NCI-H524 (cell line): ENCODE results near the gene CCAR1.
"Not testable (repeated sequence)": the region's sequence is repeated elsewhere in the genome, so short reads cannot be mapped to it uniquely, and the experiment has no call there.

Source experiments
- DNase-seq, 2 experiments: peaks; one replicate each; lab custom pipeline; 2025; lab: John Stamatoyannopoulos, UW

The CCAR1 gene

DNA sequence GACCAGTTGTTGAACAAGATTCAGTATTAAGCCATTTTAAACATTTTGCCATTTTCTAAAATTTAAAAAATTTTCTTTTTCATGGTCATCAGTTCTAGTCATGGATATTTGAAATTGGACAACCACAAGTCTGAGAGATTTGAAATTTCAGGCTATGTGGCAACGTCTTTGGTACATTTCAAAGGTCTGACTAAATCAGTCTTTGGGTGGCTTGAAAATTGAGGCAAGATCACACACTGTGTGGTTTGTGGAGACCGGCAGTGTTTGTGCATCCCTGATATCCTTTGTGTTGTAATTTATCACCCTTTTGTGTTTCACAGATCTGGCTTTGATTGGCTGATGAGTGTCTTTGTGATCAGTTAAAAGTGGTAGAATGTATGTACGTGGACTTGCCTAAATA lies 35.7 kb downstream of the CCAR1 start:
- no peak for DNase-seq

DNA sequence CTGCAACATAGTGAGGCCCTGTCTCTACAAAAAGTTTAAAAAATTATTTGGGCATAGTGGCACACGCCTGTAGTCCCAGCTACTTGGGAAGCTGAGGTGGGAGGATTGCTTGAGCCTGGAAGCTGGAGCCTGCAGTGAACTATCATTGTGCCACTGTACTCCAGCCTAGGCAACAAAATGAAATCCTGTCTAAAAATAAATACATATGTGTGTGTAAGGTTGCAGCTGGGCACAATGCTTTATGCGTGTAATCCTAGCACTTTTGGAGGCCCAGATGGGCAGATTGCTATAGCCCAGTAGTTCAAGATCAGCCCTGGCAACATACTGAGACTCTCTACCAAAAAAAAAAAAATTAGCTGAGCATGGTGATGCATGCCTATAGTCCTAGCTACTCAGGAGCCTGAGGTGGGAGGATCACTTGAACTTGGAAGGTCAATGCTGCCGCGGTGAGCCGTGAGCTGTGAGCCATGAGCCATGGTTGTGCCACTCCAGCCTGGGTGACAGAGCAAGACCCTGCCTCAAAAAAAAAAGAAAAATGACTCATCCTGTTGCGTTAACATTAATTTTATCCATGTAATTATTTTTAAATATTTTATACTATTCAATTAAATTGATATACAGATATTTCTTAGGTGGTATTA lies 38.3 kb downstream of the CCAR1 start:
- DNase-seq, result no peak

DNA sequence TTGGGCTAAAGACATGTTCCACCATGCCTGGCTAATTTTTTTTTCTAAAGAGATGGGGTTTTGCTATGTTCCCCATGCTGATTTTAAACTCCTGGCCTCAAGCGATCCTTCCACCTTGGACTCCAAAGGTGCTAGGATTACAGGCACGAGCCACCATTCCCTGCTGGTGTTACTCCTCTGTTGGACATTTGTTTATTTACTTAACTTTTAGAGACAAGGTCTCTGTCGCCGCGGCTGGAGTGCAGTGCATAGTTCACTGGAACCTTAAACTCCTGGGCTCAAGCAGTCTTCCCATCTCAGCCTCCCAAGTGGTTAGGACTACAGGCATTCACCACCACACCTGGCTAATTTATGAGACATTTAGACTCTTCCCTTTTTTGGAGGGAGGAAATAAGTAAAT lies 38.9 kb downstream of the CCAR1 start:
- no peak for DNase-seq

DNA sequence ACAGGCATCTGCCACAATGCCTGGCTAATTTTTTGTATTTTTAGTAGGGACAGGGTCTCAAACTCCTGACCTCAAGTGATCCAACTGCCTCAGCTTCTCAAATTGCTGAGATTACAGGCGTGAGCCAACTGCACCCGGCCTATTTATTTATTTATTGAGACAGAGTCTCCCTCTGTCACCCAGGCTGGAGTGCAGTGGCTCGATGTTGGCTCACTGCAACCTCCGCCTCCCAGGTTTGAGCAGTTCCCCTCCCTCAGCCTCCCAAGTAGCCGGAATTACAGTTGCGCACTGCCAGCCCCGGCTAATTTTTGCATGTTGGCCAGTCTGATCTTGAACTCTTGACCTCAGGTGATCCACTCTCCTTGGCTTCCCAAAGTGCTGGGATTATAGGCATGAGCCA lies 46.4 kb downstream of the CCAR1 start:
- DNase-seq, result not testable (repeated sequence)

DNA sequence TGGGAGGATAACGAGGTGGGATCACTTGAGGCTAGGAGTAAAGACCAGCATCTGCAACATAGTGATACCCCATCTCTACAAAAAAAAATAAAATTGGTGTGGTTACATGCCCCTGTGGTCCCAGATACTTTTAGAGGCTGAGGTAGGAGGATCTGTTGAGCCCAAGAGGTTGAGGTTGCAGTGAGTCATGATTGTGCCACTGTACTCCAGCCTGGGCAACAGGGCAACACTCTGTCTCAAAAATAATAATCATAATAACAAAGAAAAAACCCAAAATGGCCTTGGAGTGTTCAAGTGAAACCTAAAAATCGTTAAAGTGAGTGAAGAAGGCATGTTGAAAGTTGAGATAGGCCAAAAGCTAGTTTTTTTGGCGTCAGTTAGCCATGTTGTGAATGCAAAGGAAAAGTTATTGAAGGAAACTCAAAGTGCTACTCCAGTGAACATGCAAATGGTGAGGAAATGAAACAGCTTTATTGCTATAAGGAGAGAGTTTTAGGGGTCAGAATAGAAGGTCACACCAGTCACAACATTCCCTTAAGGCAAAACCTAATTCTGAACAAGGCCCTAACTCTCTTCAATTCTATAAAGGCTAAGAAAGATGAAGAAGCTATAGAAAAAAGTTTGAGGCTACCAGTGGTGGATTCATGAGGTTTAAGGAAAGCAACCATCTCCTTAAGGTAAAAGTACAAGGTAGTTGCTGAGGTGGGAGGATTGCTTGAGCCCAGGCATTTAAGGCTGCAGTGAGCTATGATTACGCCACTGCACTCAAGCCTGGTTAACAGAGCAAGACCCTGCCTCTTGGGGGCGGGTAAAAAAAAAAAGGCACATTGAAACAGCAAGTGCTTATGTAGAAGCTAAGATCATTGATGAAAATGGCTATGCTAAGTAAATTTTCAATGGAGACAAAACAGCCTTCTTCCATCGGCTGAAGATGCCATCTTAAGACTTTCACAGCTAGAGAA lies 60.9 kb downstream of the CCAR1 start:
- DNase-seq, result no peak

DNA sequence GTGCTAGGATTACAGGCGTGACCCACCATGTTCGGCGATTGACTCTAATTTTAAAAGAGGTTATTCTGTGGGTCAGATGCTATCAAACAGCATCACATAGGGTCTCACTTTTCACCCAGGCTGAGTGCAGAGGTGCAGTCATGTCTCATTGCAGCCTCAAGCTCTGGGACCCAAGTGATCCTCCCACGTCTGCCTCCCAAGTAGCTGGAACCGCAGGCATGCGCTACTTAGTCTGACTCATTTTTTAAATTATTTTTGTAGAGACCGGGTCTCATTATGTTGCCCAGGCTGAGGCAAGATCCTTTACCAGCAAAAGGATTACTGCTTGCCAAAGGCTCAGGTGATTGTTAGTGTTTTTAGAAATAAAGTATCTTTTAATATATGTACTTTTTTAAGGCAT lies 63.4 kb downstream of the CCAR1 start:
- DNase-seq, result no peak

DNA sequence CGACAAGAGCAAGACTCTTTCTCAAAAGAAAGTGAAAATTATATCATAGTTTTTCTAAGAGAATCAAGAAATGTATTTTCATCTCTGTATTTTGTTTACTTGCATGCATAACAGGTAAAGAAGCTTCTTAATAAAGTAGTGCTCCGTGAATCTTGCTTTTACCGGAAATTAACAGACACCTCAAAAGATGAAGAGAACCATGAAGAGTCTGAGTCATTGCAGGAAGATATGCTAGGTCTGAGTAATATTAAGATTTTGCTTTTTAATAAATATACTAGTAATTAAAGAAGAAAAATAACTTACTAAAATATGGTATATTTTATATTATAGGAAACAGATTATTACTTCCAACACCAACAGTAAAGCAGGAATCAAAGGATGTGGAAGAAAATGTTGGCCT lies 66.8 kb downstream of the CCAR1 start:
- DNase-seq, result no peak

DNA sequence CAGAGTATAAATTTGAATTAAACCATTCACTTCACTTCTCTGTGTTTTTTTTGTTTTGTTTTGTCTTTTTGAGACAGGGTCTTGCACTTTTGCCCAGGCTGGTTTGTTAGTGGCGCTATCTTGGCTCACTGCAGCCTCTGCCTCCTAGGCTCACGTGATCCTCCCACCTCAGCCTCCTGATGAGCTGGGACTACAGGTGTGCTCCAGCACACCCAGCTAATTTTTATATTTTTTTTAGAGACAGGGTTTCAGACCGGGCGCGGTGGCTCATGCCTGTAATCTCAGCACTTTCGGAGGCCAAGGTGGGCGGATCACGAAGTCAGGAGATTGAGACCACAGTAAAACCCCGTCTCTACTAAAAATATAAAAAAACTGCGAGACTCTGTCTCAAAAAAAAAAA lies 69.4 kb downstream of the CCAR1 start:
- DNase-seq, result no peak

DNA sequence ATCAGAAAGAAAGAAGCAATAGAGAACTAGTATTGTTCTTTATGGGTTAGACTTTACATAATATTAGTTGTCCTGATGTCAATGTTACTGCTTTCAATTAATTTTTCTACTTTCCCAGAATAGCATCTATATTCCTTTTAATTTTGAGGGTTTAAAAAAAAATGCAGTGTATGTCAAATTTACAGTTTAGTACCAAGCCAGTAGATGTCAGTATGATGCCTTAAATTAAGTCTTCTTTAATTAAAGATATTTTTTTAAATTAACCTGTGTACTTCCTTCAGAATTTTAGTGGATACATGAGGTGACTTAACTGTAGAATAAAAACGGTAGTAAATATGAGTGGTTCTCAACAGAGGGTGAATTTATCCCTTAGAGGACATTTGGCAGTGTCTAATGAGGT lies 71.1 kb downstream of the CCAR1 start:
- no peak for DNase-seq

DNA sequence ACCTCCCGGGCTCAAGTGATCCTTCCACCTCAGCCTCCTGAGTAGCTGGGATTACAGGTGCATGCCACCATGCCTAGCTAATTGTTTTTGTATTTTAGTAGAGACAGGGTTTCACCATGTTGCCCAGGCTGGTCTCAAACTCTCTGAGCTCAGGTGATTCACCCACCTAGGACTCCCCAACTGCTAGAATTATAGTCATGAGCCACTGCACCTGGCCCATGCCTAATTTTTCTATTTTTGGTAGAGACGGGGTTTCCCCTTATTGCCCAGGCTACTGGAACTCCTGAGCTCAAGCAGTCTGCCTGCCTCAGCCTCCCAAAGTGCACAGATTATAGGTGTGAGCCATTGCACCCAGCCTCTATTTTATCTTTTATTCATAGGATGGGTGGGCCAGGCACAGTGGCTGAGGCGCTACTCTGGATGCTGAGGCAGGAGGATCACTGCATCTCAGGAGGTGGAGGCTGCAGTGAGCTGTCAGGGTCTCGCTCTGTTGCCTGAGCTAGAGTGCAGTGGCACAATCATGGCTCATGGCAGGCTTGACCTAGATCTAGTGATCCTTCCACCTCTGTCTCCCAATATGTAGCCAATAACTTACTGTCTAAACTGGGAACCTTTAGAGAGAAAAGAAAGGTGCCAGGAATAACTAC lies 75.0 kb downstream of the CCAR1 start:
- DNase-seq, result no peak

DNA sequence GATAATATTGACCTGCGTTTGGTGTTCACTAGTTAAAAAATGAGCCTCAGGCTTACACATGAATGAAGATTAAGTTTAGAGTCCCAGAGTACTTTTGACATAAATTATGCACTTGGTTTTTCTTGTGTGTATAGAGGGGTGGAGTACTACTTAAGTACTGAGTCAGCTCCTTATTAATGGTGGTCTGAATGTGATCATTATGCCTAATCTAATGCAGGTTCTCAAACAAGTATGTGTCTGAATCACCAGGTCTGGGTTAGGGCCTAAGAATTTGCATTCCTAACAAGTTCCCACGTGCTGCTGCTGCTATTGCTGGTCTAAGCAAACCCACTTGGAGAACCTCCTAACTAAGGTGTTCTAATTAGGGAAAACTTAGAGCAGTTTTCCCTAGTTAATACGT lies 75.6 kb downstream of the CCAR1 start:
- no peak for DNase-seq

DNA sequence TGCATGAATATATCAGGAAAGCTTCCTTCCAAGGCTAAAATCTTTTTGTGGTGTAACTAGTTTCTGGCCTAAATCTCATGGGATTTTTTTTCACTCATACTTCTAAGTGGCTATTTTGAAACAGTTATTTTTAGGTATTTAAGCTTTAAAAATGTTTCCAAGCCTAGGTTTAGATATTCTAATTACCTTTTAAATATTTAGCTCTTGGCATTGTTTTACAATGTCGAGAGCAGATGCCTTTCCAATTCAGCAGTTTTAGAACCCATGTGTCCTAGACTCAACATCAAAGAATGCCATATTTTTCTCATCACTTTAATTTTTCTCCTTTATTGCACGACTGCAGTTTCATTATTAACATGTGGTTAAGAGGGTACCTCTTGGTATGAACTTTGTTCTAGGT lies 79.2 kb downstream of the CCAR1 start:
- no peak for DNase-seq

DNA sequence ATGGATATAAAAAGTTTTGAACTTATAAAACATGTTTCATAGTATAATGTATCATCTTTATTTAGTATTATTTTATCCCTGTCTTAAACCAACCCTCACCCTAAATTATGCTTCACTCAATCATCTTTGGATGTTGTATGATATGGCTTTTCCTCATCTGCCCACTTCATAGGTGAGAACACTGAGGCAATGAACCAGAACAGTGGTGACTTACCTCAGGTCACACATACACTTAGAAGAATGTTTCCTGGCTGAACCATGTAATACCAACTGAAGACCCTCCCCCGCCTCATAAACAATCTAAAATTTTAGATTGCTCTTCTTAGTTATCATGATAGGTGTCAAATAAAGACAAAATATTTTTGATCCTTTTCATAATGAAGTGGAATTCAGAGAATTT lies 83.7 kb downstream of the CCAR1 start:
- no peak for DNase-seq

DNA sequence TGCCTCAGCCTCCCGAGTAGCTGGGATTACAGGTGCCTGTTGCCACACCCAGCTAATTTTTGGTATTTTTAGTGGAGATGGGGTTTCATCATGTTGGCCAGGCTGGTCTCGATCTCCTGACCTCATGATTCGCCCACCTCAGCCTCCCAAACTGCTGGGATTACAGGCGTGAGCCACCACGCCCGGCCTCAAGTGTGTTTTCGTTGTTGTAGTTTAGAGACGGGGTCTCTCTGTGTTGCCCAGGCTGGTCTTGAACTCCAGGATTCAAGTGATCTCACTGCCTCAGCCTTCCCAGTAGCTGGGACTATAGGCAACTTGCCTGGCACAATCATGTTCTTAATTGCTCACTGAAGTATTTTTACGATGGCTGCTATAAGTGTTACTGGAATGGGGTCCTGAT lies 89.8 kb downstream of the CCAR1 start:
- DNase-seq, result not testable (repeated sequence)

DNA sequence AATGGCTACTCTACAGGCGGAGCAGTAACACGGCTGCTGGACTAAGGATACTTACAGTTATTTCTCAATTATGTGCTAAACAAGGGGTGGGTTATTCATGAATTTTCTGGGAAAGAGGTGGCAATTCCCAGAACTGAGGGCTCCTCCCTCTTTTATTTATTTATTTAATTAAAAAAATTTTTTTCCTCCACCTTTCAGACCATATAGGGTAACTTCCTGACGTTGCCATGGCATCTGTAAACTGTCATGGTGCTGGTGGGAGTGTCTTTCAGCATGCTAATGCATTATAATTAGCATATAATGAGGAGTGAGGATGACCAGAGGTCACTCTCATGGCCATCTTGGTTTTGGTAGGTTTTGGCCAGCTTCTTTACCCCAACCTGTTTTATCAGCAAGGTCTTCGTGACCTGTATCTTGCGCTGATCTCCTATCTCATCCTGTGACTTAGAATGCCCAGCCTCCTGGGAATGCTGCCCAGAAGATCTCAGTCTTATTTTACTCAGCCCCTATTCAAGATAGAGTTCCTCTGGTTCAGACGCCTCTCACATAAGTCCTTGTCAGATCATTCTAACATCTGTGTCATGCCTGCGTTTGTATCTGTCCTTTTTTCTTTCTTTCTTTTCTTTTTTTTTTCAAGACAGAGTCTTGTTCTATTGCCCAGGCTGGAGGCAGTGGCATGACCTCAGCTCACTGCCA lies 90.4 kb downstream of the CCAR1 start:
- DNase-seq, result no peak

DNA sequence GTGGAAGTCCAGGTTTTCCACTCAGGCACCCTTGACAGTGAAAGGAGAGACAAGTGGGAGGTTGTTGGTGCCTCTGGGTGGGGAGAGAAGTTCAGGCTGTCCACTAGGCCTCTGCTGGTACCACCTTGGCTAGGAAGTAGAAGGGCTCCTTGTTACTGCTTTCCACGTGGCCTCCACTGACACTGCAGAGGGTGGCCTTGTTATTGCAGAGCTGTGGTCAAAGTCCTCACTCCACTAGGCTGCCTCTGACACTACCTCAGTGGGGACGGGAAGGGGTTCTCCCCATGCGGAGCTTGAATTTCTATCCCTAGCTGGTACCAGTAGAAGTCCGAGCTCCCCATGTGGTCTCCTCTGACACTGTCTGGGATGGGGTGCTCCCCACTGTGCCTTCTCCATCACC lies 91.4 kb downstream of the CCAR1 start:
- no peak for DNase-seq

DNA sequence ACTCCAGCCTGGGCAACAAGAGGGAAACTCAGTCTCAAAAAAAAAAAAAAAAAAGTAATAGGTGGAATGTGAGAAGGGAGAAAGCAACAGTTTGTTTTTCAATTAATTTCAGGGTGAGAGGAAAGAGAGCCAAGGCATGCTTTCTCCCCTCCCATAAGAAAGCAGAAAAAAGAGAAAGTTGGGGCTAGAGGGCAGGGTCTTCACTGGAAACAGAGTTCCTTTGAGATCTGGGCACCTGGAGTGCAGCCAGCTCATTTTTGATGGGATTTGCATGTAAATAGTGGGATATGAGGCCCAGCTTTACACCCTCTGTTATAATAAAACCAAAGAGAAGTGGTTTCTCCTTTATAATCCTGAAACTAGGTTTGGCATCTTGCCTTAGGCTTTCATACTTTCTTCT lies 92.5 kb downstream of the CCAR1 start:
- no peak for DNase-seq

DNA sequence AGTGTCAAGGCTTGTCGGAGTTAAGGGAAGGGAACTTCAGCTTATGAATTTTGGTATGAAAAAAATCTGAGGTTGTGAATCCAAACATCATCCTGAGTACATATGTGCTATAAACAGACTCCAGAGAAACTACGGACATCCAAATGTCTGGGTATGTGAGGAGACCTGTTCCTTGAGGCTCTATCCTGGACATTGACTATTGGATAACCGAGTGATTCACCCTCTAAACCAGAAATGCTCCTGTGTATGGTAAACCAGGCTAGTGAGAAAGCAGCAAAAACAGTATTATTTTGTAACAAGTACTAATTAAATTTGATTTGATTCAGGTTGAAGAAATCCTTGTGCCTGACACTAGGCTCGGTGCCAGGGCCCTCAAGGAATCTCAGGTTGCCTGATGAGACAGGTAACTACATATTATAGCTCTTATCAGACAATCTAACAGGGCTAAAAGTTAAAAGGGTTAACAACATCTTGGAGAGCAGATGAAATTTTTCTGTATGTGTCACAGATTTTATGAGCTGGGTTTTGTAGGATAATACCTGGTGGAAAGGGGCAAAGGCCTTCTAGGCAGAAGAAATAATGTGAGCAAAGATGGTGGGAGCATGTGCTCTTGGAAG lies 95.9 kb downstream of the CCAR1 start:
- DNase-seq, result no peak

DNA sequence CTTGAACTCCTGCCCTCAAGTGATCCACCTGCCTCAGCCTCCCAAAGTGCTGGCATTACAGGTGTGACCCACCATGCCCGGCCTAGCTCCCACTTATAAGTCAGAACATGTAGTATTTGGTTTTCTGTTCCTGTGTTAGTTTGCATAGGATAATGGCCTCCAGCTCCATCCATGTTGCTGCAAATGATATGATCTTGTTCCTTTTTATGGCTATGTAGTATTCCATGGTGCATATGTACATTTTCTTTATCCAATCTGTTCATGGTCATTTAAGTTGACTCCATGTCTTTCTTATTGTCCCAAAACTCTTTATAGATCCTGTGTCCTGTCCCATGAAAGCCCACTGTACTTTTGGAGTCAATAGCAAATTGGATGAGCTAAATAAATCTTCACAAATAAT lies 99.3 kb downstream of the CCAR1 start:
- DNase-seq, result not testable (repeated sequence)

DNA sequence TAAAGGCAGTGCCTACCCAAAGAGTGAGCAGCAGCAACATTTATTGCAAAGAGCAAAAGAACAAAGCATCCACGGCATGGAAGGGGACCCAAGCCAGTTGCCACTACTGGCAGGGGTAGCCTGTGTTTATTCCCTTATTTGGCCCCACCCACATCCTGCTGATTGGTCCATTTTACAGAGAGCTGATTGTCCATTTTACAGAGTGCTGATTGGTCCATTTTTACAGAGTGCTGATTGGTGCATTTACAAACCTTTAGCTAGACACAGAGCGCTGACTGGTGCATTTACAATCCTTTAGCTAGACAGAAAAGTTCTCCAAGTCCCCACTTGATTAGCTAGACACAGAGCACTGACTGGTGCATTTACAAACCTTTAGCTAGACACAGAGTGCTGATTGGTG lies 101.6 kb downstream of the CCAR1 start:
- DNase-seq, result not testable (repeated sequence)

DNA sequence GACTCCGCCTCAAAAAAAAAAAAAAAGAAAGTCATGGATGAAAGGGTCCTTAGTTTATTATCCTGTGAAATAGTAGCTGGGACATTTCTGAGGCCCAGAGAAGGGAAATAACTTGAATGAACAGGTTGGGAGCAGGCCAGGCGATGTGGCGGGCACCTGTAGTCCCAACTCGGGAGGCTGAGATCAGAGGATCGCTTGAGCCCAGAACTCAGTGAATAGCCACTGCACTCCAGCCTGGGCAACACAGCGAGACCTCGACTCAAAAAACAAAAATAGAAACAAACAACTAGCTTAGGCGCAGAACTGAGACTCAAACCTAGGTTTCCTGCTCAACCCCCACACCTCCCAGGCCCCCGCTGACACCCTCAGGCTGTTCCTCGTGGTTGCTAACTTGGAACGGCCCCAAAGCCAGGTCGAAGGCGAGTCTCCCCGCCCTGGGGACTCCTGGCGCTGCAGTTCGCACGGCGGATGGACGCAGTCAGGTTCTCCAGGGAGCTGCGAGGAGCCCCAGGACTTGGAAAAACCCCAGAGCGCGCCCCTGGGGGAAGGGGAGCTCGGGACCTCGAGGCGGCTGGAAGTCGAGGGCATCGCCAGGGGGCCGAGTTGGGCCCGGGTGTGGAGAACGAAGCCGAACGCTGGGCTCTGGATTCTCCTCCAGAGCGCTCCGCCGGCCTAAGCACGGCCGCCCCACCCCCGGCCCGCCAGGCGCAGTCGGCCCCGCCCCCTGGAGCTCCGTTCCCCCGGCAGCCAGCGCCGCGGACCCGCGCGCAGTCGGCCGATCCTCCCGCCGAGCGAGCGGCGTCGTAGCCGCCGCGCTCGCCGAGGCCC lies 105.9 kb downstream of the CCAR1 start, which contains the start of gene STOX1:
TSS of gene STOX1 (plus strand) at position 768 of the 828 bp plus-strand sequence. CDS start 93 bp downstream, outside the sequence.
- peak in 1 of 2 experiments; percentile 44 for DNase-seq
